NAMALWA (cell line): ENCODE measurements around the gene CLN6.
"Not testable (repeated sequence)": the region's sequence is repeated elsewhere in the genome, so short reads cannot be mapped to it uniquely, and the experiment has no call there.

ENCODE experiments used
- DNase-seq: peaks from one replicate; pipeline ENCODE4 v3.0.0-alpha.2; 2015; ENCODE audit warnings: low spot score

Gene CLN6

GRCh38 chr15:68206711-68207151 lies 22.8 kb downstream of the CLN6 start:
- no peak for DNase-seq

DNA sequence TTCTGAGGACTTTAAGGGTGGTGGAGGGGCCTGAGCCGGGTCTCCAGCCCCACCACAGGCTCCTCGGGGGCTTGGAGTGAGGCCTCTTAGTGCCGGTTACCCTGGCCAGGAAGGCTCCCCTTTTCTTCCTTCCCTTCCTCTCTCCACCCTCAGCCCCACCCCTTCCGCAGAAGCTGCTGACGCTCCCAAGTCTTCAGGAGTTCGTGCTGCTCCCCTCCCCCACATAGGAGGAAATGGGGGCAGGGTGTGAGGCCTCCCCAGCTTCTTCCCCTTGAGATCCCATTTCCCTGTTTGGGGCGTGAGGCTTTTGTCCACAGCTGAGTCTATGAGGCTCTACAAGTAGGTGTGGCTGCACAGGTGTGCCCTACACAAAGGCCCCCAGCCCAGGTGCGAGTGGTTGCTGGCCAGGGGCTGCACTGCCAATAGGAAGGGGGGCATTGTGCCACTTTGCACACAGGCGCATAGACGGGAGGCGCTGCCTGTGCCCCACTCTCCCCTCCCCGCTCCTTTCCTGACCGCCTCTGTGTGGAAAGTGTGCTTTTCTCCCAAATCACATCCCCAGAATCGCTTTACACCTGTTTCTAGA lies 23.5 kb downstream of the CLN6 start:
- no peak for DNase-seq

DNA sequence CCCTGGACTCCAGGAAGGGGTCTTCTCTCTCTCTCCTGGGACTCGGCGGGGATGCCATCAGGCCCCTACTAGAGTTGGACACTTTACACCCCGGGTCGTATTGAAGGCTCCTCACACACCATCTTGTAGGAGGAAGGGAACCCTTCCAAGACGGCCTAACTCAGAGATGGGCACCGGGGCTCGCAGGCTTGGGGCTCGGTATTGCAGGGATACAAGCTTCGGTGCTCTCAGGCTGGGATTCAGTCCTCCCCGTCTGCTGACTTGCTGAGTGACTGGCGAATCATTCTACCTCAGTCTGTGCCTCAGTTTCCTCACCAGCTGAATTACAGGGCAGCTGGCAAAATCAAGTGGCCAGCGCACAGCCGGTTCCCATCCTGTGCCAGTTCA lies 24.0 kb downstream of the CLN6 start:
- DNase-seq = no peak

- DNase-seq = no peak
These were observed 24.6 kb downstream of the CLN6 start, which contains the start of gene CALML4 for GRCh38 chr15:68204776-68205557. Gene CALML4, minus strand, starts transcription at chr15:68205332. Its CDS starts 85 bp downstream, at chr15:68205247.

GRCh38 chr15:68204361-68204760 lies 25.2 kb downstream of the CLN6 start:
- DNase-seq = no peak

DNA sequence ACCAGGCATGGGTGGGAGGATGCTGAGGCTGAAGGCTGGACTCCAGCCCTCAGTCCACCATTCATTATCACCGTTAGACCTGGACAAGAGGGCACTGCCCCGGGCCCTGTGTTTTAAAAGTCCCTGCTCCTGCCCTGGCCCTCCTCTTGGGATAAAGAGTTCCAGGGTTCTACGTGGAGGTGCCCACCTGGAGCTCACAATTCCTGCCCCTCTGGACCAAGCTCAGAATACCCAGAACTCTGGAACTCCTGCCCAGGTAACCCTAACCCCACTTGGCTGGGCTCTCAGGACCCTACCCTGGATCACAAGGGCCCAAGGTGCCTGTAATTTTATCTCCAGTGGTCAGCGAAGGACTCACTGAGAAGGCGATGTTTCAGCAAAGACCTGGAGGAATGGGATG lies 25.6 kb downstream of the CLN6 start:
- no peak for DNase-seq

DNA sequence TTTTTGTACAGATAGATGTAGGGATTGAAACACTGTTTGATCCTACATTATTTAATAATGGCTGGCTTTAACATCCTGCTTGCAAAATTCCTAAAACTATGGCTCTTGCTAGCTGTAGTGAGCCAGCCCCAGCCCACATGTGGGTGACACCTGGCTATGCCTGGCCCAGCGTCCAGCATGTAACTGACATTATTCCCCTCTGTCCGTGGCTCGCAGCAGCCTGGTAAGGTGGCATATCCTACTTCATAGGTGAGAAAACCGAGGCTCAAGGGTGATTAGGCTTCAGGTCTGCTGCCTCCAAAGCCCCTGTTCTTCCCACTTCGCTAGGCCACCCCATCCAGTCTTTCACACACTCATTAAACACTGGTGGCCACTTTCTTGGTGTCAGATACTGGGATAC lies 26.0 kb downstream of the CLN6 start:
- no peak for DNase-seq

DNA sequence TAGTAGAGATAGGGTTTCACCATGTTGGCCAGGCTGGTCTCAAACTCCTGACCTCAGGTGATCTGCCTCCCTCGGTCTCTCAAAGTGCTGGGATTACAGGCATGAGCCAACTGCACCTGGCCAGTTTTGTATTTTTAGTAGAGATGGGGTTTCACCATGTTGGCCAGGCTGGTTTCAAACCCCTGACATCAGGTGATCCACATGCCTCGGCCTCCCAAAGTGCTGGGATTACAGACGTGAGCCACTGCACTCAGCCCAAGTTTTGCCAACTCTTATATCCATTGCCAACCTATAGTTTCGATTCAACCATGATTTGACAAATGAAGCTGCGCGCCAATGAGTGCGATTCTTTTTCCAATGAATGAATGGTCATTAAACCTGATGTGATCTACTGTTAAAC lies 26.5 kb downstream of the CLN6 start:
- not testable (repeated sequence) for DNase-seq

GRCh38 chr15:68201879-68202261 lies 27.7 kb downstream of the CLN6 start:
- no peak for DNase-seq

DNA sequence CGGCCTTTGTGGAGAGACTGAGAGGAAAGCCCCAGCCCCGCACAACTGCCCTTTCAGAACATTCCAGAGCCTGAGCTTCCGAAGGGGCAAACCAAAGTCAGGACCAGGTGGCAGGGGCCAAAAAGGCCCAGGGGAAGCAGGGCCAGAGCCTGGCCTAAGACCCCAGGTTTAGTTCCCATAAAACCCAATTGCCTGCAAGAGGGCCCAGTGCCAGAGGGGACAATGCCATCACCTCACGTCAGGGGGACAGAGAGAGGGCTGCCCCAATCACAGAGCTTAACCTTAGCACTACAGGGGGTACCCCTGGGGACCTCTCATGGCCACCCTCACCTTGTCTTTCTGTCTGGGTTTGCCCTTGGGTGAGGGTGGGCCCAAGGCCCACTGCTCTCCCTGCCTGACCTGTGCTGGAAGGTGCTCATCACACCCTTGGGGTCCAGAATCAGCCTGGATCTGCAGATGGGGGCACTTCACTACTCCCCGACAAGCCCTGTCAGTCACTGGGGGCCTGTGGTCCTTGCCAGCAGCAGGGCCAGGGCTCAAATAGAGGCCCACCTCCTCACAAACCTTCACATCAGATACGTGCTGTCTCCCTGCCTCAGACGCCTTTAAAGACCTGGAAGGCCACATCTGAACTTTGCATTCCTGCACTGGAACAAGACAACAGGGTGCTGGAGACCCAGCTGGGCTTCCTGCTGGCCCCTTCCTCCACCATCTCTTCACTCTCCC lies 28.2 kb downstream of the CLN6 start:
- no peak for DNase-seq

DNA sequence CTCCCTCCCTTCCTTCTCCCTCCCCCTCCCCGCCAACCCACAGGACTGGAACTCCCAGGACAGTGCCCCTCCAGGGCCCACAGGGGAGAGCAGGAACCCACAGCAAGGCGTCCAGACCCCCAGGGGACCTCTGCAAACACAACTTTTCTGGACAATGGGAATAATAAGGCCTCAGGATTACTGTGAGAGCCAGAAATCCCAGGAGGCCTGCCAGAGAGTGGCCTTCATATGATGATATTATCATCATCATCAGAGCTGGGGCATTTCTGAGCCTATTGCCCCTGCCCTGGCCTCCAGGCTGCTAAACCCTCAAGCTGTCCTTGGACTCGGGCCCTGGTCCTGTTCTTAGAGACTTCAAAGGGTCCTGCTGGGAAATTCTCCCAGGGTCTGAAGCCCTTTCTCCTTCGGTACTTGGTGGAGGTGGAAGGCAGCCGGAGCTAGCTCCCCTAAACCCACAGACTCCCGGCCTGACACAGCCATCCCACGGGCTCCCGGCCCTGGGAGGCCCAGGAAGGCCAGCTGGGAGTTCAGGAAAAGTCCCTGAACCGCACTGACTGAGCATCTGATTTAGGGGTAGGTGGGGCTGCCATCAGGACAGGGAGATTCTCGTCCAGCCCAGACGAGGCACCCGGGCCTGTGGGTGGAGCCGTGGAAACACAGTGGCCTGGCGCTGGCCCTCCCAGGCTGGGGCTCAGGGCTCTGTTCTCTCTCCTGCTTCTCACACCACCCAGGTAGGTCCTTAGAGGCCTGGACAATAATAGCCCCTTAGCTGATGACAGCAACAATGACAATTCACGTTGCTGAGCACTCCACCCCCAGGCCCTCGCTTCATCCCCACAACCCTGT lies 29.3 kb downstream of the CLN6 start:
- no peak for DNase-seq

- DNase-seq = no peak
These were observed 30.2 kb downstream of the CLN6 start for GRCh38 chr15:68199340-68199739.

- no peak for DNase-seq
These were observed 31.7 kb downstream of the CLN6 start for GRCh38 chr15:68197661-68198437.

- DNase-seq = no peak
These were observed 32.4 kb downstream of the CLN6 start for GRCh38 chr15:68197170-68197492.

DNA sequence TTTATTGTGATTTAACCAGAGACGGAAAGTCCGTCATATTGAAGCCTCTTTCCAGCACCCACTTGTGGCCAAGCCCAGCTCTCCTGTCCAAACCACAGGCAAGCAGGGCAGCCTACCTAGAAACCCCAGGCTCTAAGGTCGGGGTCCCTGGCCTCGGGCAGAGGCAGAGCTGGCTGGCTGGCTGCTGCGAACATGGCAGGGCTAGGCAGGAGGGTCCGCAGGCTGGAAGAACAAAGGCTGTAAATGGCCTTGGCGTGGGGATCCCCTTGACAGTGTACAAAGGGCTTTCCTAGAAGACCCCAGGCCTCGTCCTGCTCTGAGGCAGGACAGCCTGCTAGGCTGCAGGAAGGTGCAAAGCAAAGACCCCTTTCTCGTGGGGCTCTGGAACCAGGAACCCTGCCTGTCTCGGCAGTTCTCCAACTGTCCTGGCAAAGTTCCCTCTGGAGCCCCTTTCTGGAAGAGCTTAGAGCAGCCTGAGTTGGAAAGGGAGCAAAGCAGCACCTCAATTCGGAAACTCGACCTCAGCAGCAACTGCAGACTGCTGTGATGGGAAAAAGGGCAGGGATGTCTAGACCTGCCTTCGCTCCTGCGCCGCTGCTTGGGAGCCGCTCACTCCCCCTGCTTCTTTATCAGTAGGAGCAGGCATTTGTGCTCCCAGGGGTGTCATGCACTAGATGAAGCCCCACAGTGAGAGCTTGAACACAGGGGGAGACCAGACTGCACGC lies 32.9 kb downstream of the CLN6 start:
- no peak for DNase-seq

DNA sequence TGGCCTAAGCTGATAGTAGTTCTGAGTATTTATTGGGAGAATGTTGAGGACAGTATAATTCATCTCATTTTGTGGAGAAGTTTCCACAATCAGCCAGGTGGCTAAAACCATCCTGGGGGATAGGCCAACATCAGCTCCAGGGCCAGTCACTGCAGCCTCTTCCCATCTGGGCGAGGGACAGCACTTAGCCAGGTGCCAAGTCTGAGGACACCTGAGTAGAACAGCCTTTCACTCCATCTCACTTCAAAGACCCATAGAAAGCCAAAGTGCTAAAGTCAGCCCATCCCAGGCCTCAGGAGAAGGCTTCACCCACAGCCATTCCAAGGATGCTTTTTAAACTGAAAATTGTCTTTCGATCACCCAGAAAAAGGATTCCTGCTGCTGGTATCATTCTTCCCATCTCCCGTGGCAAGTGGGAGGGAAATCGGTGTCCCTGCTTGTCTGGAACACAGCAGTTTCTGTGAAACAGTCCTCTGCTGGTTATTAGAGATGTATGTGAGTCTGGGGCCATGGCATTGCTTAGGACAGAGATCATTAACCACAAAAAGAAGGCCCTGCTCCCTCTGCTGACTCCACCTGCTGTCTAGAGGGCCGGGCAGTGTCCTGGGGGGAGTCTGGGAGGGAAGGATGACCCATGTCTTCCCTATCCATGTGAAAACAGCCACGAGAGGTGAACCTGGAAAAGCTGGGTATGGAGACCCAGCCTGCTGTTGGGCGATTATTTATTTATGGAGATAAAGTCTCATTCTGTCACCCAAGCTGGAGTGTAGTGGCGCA lies 34.0 kb downstream of the CLN6 start:
- no peak for DNase-seq

- DNase-seq = no peak
These were observed 36.6 kb downstream of the CLN6 start for GRCh38 chr15:68192804-68193486.

DNA sequence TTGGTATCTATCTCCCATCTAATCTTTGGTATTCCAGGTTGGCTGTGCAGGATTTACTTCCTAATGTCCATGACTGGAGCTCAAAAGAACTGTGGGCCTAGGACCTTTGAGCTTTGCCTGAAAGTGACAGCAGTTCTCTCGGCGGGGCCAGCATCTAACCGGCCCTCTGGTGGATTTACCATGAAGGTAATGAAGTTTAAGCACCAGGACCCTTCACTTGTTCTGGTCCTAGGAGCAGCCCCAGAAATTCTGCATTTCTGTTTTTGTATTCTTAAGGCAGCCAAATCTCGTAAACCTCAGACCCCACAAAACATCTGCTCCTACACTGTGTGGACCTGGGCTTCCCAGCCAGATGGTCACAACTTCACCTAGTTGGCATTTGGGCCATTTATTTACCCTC lies 37.4 kb downstream of the CLN6 start:
- no peak for DNase-seq

DNA sequence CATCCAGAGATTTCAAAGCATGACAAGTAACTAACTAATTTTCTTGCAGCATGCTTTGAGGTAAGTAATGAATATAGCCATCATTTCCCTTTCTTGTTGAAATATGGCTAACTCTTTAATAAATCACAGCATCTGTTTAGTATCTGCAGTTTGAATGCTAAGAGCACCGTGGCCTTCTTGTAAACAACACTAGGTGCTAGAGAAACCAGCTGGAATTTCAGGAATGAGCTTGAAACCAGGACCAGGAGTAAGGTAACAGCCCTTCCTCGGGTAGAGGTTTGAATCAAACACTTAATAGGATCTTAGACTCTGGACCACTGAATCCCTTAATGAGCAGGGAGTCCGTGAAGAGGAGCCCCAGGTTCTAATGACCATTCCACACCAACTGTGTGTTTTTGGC lies 38.0 kb downstream of the CLN6 start:
- no peak for DNase-seq

GRCh38 chr15:68190048-68190447 lies 39.5 kb downstream of the CLN6 start:
- no peak for DNase-seq
